ENCODE results near the gene DEFB108B. TPM values are rescaled to one million over a fixed set of nuclear protein-coding genes. Genes with fewer than 3 reads are reported as not detected.
A peak's percentile ranks its signal among the peaks of the same experiment; 100 is the strongest.
"Not testable (repeated sequence)": the region's sequence is repeated elsewhere in the genome, so short reads cannot be mapped to it uniquely, and the experiment has no call there.

DEFB108B gene, protein sequence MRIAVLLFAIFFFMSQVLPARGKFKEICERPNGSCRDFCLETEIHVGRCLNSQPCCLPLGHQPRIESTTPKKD
- not detected in 3 replicates for total RNA-seq
- long read RNA-seq, result 0 reads

DNA sequence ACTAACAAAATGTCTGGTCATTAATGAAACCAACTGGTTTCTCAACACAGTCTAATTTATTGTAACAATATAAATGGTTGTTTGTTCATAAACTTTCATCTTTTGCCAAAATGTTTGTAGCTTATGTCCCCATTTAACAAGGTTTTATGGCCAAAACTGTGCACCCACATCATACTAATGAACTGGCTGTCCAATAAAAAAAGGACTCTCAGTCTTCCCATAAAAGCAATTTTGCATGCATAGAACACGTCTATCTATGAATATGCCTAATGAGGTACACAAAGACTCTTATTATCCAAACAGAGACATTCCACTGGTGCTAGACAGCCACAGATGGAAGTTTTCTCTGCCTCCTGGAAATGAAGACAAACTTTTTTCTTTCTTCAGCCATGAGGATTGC, at the start of gene DEFB108B:
Gene DEFB108B (plus strand): TSS at position 390 of the 400 bp plus-strand sequence. CDS start 0 bp downstream, at position 390.
- not testable (repeated sequence) for H3K4me1 Mint-ChIP-seq (ENCODE audit: low read depth); H3K9me3 Mint-ChIP-seq (ENCODE audit: low read depth); H3K36me3 Mint-ChIP-seq (ENCODE audit: low read depth); H3K27me3 Mint-ChIP-seq (ENCODE audit: low read depth); DNase-seq (ENCODE audit: low spot score); H3K27ac Mint-ChIP-seq (ENCODE audit: unreplicated experiment); H3K4me3 Mint-ChIP-seq (ENCODE audit: unreplicated experiment)

DNA sequence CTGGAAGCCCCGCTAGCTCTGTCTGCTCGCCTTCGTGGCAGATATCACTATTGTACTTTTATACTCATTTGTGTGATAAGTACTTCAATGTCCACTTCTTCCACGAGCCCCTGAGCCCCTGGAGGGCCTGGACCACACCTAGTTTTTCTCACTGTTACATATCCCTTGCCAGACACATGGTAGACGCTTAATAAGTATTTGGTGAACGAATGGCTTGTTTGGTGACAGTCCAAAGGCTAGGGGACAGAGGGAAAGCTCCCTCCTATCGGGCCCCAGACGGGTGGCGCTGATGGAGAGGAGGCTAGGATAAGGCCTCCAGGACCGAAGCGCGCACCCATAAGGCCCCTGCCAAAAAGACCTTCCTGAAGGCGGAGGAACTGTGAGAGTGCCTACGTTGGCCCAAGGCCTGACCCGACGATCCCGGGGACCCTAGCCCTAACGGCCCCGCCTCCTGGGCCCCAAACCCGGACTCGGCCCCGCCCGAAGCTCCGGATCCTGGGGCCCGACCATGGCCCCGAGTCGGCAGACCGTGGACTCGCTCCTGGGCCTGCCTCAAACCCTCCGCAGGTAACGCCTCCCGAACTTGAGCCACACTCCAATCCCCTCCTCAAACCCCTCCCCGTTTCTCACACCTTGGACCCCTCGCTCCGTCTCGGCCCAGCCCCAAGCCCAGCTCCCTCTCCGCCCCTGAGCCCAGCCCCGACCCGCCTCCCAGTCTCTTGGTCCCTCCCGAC, 46.7 kb upstream of the DEFB108B start:
- not testable (repeated sequence) for H3K36me3 Mint-ChIP-seq (ENCODE audit: low read depth); H3K27me3 Mint-ChIP-seq (ENCODE audit: low read depth); DNase-seq (ENCODE audit: low spot score); H3K9me3 Mint-ChIP-seq (ENCODE audit: low read depth)
- Mint-ChIP-seq H3K27ac (ENCODE audit: unreplicated experiment) (peak overlapping the region; percentile 89), H3K4me1 (ENCODE audit: low read depth) (peaks cover 16% of the 10 kb centered on the region), H3K4me3 (ENCODE audit: unreplicated experiment) (peak overlapping the region; percentile 97)

DNA sequence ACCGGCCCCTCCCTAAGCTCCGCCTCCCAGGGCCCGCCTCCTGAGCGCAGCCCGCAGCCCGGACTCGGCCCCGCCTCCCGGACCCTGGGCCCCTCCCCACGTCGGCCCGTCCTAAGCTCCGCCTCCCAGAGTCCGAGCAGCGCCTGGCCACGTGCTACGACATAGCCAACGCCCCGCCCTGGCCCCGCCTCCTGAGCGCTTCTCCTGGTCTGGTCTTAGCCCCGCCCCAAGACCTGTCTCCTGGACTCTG, 46.2 kb upstream of the DEFB108B start:
- H3K36me3 Mint-ChIP-seq (ENCODE audit: low read depth); H3K9me3 Mint-ChIP-seq (ENCODE audit: low read depth); H3K27me3 Mint-ChIP-seq (ENCODE audit: low read depth): not testable (repeated sequence)
- Mint-ChIP-seq H3K4me3 (ENCODE audit: unreplicated experiment) (peak overlapping the region; percentile 97), H3K27ac (ENCODE audit: unreplicated experiment) (peak overlapping the region; percentile 93), H3K4me1 (ENCODE audit: low read depth) (peaks cover 16% of the 10 kb centered on the region)
- peak; percentile 100 for DNase-seq (ENCODE audit: low spot score)

DNA sequence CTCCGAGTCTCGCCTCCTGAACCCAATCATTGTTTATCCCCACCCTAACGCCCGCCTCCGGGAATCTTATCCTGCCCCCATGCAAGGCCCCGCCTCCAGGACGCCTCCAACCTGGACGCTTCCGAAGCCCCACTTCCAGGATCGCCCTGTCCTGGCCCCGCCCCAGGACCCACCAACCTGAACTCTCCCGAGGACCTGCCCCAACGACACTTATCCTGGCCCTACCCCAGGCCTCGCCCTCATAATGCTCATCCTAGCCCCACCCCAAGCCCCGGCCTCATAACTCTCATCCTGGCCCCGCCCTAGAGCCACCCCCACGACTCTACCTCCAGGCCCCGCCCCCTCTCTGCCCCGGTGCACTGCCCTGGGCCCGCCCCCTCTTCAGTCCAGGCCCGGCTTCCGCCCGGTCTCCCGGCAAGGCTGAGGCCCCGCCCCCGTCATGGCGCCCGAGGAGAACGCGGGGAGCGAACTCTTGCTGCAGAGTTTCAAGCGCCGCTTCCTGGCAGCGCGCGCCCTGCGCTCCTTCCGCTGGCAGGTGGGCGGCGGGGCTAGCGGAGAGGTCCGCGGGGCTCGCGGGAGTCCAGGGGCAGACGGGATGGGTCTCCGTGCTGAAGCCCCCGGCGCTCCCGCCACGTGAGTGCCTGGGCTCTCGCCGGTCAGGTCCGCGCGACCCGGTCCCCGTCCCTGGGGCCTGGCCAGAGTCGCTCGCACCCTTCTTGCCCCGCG, 45.7 kb upstream of the DEFB108B start:
- peak overlapping the region; percentile 97 for H3K4me3 Mint-ChIP-seq (ENCODE audit: unreplicated experiment)
- DNase-seq (ENCODE audit: low spot score), result peak; percentile 96
- TF ChIP-seq, protein P1, sequence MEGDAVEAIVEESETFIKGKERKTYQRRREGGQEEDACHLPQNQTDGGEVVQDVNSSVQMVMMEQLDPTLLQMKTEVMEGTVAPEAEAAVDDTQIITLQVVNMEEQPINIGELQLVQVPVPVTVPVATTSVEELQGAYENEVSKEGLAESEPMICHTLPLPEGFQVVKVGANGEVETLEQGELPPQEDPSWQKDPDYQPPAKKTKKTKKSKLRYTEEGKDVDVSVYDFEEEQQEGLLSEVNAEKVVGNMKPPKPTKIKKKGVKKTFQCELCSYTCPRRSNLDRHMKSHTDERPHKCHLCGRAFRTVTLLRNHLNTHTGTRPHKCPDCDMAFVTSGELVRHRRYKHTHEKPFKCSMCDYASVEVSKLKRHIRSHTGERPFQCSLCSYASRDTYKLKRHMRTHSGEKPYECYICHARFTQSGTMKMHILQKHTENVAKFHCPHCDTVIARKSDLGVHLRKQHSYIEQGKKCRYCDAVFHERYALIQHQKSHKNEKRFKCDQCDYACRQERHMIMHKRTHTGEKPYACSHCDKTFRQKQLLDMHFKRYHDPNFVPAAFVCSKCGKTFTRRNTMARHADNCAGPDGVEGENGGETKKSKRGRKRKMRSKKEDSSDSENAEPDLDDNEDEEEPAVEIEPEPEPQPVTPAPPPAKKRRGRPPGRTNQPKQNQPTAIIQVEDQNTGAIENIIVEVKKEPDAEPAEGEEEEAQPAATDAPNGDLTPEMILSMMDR (IDR thresholded peaks at IDR 0.05), result no peak
- no peaks in the 10 kb centered on the region for H3K27me3 Mint-ChIP-seq (ENCODE audit: low read depth)
- no peaks in the 10 kb centered on the region for H3K9me3 Mint-ChIP-seq (ENCODE audit: low read depth)
- peak overlapping the region; percentile 93 for H3K27ac Mint-ChIP-seq (ENCODE audit: unreplicated experiment)
- H3K4me1 Mint-ChIP-seq (ENCODE audit: low read depth), result peaks cover 16% of the 10 kb centered on the region
- no peaks in the 10 kb centered on the region for H3K36me3 Mint-ChIP-seq (ENCODE audit: low read depth)

DNA sequence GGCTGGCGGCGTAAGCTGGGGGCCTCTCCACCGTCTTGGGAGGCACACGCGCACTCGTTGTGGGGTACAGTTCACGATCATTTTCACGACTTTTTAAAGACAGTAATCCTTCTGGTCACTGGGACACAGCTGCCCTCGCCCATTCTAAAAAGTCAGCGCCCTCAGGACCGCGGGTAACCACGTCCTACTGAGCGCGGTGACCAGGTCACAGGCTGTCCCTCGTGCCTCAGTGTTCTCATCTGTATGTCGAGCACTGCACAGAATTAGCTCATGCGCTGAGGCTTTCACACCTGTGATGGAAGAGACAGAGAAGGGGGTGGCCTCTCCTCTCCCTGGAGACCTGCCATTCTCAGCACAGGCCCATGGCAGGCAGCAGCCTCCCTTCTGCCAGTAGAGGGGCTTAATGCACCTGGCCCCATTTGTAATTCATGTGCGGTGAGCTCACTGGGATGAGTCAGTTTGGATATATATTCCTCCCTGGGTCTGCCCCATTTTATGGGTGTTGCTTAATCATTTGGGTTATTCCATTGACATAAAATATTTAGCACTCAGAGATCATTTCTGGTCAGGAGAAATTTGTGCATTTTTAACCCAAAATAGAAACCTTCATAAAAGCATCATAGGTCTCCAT, 45.1 kb upstream of the DEFB108B start:
- H3K9me3 Mint-ChIP-seq (ENCODE audit: low read depth); DNase-seq (ENCODE audit: low spot score); H3K27me3 Mint-ChIP-seq (ENCODE audit: low read depth); H3K36me3 Mint-ChIP-seq (ENCODE audit: low read depth): not testable (repeated sequence)
- H3K27ac Mint-ChIP-seq (ENCODE audit: unreplicated experiment), result peak overlapping the region; percentile 93
- H3K4me3 Mint-ChIP-seq (ENCODE audit: unreplicated experiment), result peak overlapping the region; percentile 97
- peaks cover 16% of the 10 kb centered on the region for H3K4me1 Mint-ChIP-seq (ENCODE audit: low read depth)

DNA sequence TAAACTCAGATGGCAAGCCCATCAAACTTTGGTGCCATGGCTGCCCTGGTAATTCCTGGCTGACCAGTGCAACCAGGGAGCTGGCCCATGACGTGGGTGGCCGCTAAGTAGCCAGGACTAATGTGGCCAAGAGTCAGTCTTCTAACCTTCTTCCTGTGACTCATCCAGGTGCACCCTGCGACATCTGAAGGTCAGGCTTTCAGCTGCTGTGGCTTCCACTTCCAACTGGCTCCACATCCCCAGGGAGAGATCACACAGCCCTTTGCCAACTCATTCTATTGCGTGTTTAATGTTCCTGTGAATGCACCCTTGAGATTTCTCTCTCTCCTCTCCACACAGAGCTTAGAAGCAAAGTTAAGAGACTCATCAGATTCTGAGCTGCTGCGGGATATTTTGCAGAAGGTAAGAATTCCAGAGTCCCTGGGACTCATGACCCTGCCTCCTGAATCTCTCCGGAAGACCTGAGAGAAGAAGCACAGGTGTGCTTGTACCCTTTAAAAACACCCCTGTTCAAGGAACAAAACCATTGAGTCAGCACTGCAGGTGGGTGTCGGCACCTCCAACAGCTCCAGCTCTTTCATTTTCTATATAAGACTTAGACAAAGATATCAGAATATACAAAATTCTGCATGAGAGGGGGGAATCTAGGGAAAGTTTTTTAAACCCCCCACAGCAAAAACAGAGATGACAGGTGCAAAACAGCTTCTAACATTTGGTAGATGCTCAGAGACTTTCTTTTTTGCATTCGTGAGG, 43.4 kb upstream of the DEFB108B start:
- H3K27ac Mint-ChIP-seq (ENCODE audit: unreplicated experiment); H3K9me3 Mint-ChIP-seq (ENCODE audit: low read depth); DNase-seq (ENCODE audit: low spot score); H3K4me3 Mint-ChIP-seq (ENCODE audit: unreplicated experiment); H3K36me3 Mint-ChIP-seq (ENCODE audit: low read depth); H3K27me3 Mint-ChIP-seq (ENCODE audit: low read depth): not testable (repeated sequence)
- peaks cover 19% of the 10 kb centered on the region for H3K4me1 Mint-ChIP-seq (ENCODE audit: low read depth)

DNA sequence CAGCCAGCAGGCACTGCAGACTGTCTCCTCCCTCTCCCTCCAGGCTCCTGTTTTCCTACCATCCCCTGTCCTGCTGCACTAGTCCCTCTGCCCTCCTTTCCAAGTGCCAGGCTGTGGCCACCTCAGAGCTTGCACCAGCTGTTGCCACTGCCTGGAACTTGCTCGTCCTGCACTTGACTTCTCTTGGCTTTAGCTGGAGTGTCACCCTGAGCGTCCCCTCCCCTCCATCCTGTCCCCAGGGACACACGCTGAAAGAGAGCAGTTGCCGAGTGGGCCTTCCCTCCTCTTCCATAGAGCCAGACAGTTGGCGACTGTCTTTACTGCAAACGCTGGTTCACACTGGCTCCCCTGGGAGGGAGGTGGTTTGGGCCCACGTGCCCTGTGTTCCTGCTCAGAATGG, 41.9 kb upstream of the DEFB108B start:
- not testable (repeated sequence) for H3K27ac Mint-ChIP-seq (ENCODE audit: unreplicated experiment); DNase-seq (ENCODE audit: low spot score); H3K4me3 Mint-ChIP-seq (ENCODE audit: unreplicated experiment); H3K9me3 Mint-ChIP-seq (ENCODE audit: low read depth); H3K36me3 Mint-ChIP-seq (ENCODE audit: low read depth); H3K27me3 Mint-ChIP-seq (ENCODE audit: low read depth)
- H3K4me1 Mint-ChIP-seq (ENCODE audit: low read depth), result peaks cover 17% of the 10 kb centered on the region
